ENCODE measurements around the gene CRYBA2. TPM values are rescaled to one million over a fixed set of nuclear protein-coding genes. Genes with fewer than 3 reads are reported as not detected.

CRYBA2 gene
- total RNA-seq, 1 experiment from 2014 or later = not detected

DNA sequence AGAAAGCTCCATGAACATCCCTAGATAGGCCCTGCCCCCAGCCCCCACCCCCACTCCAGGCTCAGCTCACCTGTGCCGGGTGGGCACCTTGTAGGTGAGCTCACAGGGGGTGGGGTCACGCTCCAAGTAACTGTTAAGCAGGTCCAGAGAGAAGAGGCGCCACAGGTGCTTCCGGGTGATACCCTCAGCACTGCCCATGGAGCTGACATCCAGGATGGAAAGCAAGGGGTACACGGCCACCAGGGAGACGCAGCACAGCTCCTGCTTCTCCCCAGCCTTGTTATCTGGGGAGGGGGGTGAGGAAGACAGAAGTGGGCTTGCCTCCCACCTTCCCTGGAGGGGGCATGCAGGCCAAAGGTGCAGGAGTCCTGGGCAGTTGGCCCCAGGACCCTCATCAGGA is 26.2 kb upstream of the CRYBA2 start:
- H3K4me3 ChIP-seq = no peak overlapping the region
- H3K9me3 ChIP-seq (ENCODE audit: insufficient read depth, low read depth) = no peaks in the 10 kb centered on the region
- no peaks in the 10 kb centered on the region for H3K36me3 ChIP-seq (ENCODE audit: low read depth)
- BruUV-seq (replicated peaks) = no TSS peak
- intact Hi-C loops (cut with micrococcal nuclease; ENCODE audit: unreplicated experiment) = no loop called here
- H3K27me3 ChIP-seq (ENCODE audit: insufficient read depth, low read depth) = peaks cover 67% of the 10 kb centered on the region
- POLR2A ChIA-PET (ENCODE audit: unreplicated experiment) = no interaction called here
- CTCF ChIA-PET = interaction anchor here (0.6 kb wide), 1 partner anchor 63 kb away, joined by 3 read pairs; no protein-coding TSS in a partner anchor
- no peaks in the 10 kb centered on the region for H3K4me1 ChIP-seq (replicated peaks; ENCODE audit: insufficient read depth)
- H4K20me1 ChIP-seq (ENCODE audit: insufficient read depth) = no peaks in the 10 kb centered on the region
- no peak overlapping the region for H3K4me2 ChIP-seq
- H3K9me2 ChIP-seq (ENCODE audit: insufficient read depth) = no peaks in the 10 kb centered on the region
- no peak for DNase-seq
- no peak overlapping the region for H2AFZ ChIP-seq
- H3K79me2 ChIP-seq (ENCODE audit: low read depth) = no peaks in the 10 kb centered on the region
- TF ChIP-seq EZH2 (IDR thresholded peaks at IDR 0.05; ENCODE audit: low read depth) = no peak
- TF ChIP-seq, protein P1, sequence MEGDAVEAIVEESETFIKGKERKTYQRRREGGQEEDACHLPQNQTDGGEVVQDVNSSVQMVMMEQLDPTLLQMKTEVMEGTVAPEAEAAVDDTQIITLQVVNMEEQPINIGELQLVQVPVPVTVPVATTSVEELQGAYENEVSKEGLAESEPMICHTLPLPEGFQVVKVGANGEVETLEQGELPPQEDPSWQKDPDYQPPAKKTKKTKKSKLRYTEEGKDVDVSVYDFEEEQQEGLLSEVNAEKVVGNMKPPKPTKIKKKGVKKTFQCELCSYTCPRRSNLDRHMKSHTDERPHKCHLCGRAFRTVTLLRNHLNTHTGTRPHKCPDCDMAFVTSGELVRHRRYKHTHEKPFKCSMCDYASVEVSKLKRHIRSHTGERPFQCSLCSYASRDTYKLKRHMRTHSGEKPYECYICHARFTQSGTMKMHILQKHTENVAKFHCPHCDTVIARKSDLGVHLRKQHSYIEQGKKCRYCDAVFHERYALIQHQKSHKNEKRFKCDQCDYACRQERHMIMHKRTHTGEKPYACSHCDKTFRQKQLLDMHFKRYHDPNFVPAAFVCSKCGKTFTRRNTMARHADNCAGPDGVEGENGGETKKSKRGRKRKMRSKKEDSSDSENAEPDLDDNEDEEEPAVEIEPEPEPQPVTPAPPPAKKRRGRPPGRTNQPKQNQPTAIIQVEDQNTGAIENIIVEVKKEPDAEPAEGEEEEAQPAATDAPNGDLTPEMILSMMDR (conservative IDR thresholded peaks at IDR 0.05) = no peak
- no peak overlapping the region for H3K27ac ChIP-seq
- H3F3A ChIP-seq (ENCODE audit: insufficient read depth, low read depth) = no peaks in the 10 kb centered on the region

DNA sequence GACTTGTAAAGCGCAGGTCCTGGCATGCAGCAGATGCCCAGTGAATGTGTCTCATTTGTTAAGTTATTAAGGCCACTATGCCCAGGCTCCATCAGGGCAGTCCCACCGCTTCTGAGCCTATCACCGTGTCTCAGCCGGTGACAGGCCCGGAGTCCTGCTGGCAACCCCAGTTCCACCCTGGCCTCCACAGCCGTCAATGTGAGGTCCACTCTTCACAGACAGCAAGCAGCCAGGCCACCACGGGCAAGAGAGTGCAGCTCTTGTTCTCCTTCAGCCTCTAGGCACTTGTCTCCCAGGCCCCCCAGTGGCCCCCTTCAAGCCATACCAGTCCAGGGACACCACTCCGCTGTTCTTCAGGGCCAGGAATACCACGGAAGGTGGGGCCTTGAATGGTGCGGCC is 25.5 kb upstream of the CRYBA2 start:
- Histone ChIP-seq H3K4me3 (no peak overlapping the region), H3K27ac (no peak overlapping the region), H3K4me1 (replicated peaks; ENCODE audit: insufficient read depth) (no peaks in the 10 kb centered on the region), H3K9me2 (ENCODE audit: insufficient read depth) (no peaks in the 10 kb centered on the region), H3F3A (ENCODE audit: insufficient read depth, low read depth) (no peaks in the 10 kb centered on the region), H3K9me3 (ENCODE audit: insufficient read depth, low read depth) (no peaks in the 10 kb centered on the region), H3K36me3 (ENCODE audit: low read depth) (no peaks in the 10 kb centered on the region), H3K27me3 (ENCODE audit: insufficient read depth, low read depth) (peaks cover 70% of the 10 kb centered on the region), H3K4me2 (no peak overlapping the region), H2AFZ (no peak overlapping the region), H3K79me2 (ENCODE audit: low read depth) (no peaks in the 10 kb centered on the region), H4K20me1 (ENCODE audit: insufficient read depth) (no peaks in the 10 kb centered on the region)
- intact Hi-C loops (cut with micrococcal nuclease; ENCODE audit: unreplicated experiment) = no loop called here
- no peak for TF ChIP-seq EZH2 (IDR thresholded peaks at IDR 0.05; ENCODE audit: low read depth)
- TF ChIP-seq, protein P1 (conservative IDR thresholded peaks at IDR 0.05) = no peak
- POLR2A ChIA-PET (ENCODE audit: unreplicated experiment) = no interaction called here
- BruUV-seq (replicated peaks) = no TSS peak
- CTCF ChIA-PET = no interaction called here
- no peak for DNase-seq

DNA sequence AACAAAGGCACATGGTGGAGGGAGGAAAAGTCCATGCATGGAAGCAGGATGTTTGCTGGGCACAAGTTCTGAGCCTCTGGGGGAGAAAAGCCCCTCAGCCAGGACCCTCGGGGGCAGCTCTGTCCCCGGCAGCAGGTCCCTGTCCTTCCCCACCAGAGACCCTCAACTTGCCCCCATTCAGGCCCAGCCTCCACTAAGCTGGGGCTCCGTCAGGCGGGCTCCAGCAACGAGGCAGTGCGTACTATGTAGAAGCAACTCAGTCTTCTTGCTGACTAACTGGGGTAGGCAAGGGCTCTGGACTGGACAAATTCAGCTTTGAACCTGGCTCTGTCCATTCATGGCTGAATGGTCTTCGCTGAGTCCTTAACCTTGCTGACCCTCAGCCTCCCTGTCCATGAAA is 25.1 kb upstream of the CRYBA2 start:
- BruUV-seq (replicated peaks) = no TSS peak
- TF ChIP-seq, protein P1 (conservative IDR thresholded peaks at IDR 0.05) = no peak
- TF ChIP-seq EZH2 (IDR thresholded peaks at IDR 0.05; ENCODE audit: low read depth) = no peak
- CTCF ChIA-PET = no interaction called here

More for the DNA sequence above, 25.1 kb upstream of the CRYBA2 start:
- Histone ChIP-seq H3K4me1 (replicated peaks; ENCODE audit: insufficient read depth) (no peaks in the 10 kb centered on the region), H3K4me3 (no peak overlapping the region), H3K9me2 (ENCODE audit: insufficient read depth) (no peaks in the 10 kb centered on the region), H3K79me2 (ENCODE audit: low read depth) (no peaks in the 10 kb centered on the region), H2AFZ (no peak overlapping the region), H3K27ac (no peak overlapping the region), H3F3A (ENCODE audit: insufficient read depth, low read depth) (no peaks in the 10 kb centered on the region), H4K20me1 (ENCODE audit: insufficient read depth) (no peaks in the 10 kb centered on the region), H3K9me3 (ENCODE audit: insufficient read depth, low read depth) (no peaks in the 10 kb centered on the region), H3K27me3 (ENCODE audit: insufficient read depth, low read depth) (peaks cover 74% of the 10 kb centered on the region), H3K4me2 (no peak overlapping the region), H3K36me3 (ENCODE audit: low read depth) (no peaks in the 10 kb centered on the region)
- POLR2A ChIA-PET (ENCODE audit: unreplicated experiment) = no interaction called here
- no peak for DNase-seq
- intact Hi-C loops (cut with micrococcal nuclease; ENCODE audit: unreplicated experiment) = no loop called here
